ENCODE results near the gene NFIA. TPM values are rescaled to one million over a fixed set of nuclear protein-coding genes. Genes with fewer than 3 reads are reported as not detected.
A peak's percentile ranks its signal among the peaks of the same experiment; 100 is the strongest.

NFIA gene
- total RNA-seq, 1 experiment from 2014 or later = 65.4 TPM

- TF ChIP-seq CTCF (conservative IDR thresholded peaks at IDR 0.05; ENCODE audit: low read depth, low read length) (peak; percentile 86), EZH2 (IDR thresholded peaks at IDR 0.05; ENCODE audit: borderline replicate concordance, low read depth, low read length, poor library complexity, severe bottlenecking) (no peak)
- H3K27me3 ChIP-seq (replicated peaks; ENCODE audit: insufficient read depth, low read depth, low read length, poor library complexity) = no peaks in the 10 kb centered on the region
- peaks cover 39% of the 10 kb centered on the region for H3K4me1 ChIP-seq (ENCODE audit: insufficient read depth, low read length, poor library complexity, severe bottlenecking)
- CTCF ChIA-PET = interaction anchor here (0.5 to 1.2 kb wide), 3 partner anchors 54 to 515 kb away, joined by 3 to 11 read pairs (median 3); no protein-coding TSS in a partner anchor
- peak overlapping the region; percentile 69 for H3K27ac ChIP-seq (ENCODE audit: low read depth, low read length, poor library complexity, severe bottlenecking)
- POLR2A ChIA-PET (ENCODE audit: low non-redundant PET) = no interaction called here
- no peaks in the 10 kb centered on the region for H3K9me3 ChIP-seq (ENCODE audit: low read depth, low read length, poor library complexity, severe bottlenecking)
- peak overlapping the region; percentile 33 for H3K4me3 ChIP-seq (ENCODE audit: low read depth, low read length, poor library complexity, severe bottlenecking)
- no TSS peak for BruUV-seq (replicated peaks)
- intact Hi-C loops (cut with micrococcal nuclease; ENCODE audit: unreplicated experiment) = loop anchor here (2.0 to 10.0 kb wide), 4 partner anchors 255 to 514 kb away; partner anchors contain the start of gene NFIA
- peaks cover 3% of the 10 kb centered on the region for H3K36me3 ChIP-seq (ENCODE audit: insufficient read depth, low read length, poor library complexity, severe bottlenecking)
- DNase-seq (ENCODE audit: low spot score) = peak; percentile 87
Observed at GRCh38 chr1:61337981-61338848, 255.9 kb downstream of the NFIA start.

DNA sequence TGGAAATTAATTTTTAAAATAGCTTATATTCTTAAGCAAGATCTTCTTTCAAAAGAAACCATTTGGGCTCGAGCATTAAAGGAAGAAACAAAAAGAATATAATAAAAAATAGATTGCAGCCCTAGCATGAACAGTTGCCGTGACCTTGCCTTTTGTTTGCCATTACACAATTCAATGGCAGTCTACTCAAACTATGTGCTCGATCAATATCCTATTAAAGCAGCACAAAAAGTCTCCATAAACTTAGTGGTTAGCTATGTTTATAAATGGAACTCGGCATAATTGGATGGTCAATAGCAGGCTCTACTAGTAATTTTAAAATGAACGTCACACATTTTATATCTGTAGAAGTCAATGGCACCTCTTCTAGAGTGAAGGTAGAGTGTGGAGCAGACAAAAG lies 256.5 kb downstream of the NFIA start:
- no peaks in the 10 kb centered on the region for H3K9me3 ChIP-seq (ENCODE audit: low read depth, low read length, poor library complexity, severe bottlenecking)
- no peak for DNase-seq (ENCODE audit: low spot score)
- H3K4me3 ChIP-seq (ENCODE audit: low read depth, low read length, poor library complexity, severe bottlenecking) = peak overlapping the region; percentile 33
- H3K4me1 ChIP-seq (ENCODE audit: insufficient read depth, low read length, poor library complexity, severe bottlenecking) = peaks cover 46% of the 10 kb centered on the region
- no peaks in the 10 kb centered on the region for H3K36me3 ChIP-seq (ENCODE audit: insufficient read depth, low read length, poor library complexity, severe bottlenecking)
- TF ChIP-seq CTCF (conservative IDR thresholded peaks at IDR 0.05; ENCODE audit: low read depth, low read length) (no peak), EZH2 (IDR thresholded peaks at IDR 0.05; ENCODE audit: borderline replicate concordance, low read depth, low read length, poor library complexity, severe bottlenecking) (no peak)
- H3K27ac ChIP-seq (ENCODE audit: low read depth, low read length, poor library complexity, severe bottlenecking) = peak overlapping the region; percentile 69
- ChIA-PET CTCF (interaction anchor here (1.0 to 1.2 kb wide), 2 partner anchors 54 to 514 kb away, joined by 3 read pairs; no protein-coding TSS in a partner anchor), POLR2A (ENCODE audit: low non-redundant PET) (no interaction called here)
- intact Hi-C loops (cut with micrococcal nuclease; ENCODE audit: unreplicated experiment) = loop anchor here (2.0 to 10.0 kb wide), 4 partner anchors 256 to 513 kb away; partner anchors contain the start of gene NFIA
- BruUV-seq (replicated peaks) = no TSS peak
- H3K27me3 ChIP-seq (replicated peaks; ENCODE audit: insufficient read depth, low read depth, low read length, poor library complexity) = no peaks in the 10 kb centered on the region

GRCh38 chr1:61341426-61341825 lies 259.1 kb downstream of the NFIA start:
- Histone ChIP-seq H3K4me3 (ENCODE audit: low read depth, low read length, poor library complexity, severe bottlenecking) (no peak overlapping the region), H3K4me1 (ENCODE audit: insufficient read depth, low read length, poor library complexity, severe bottlenecking) (peaks cover 52% of the 10 kb centered on the region), H3K36me3 (ENCODE audit: insufficient read depth, low read length, poor library complexity, severe bottlenecking) (no peaks in the 10 kb centered on the region), H3K27ac (ENCODE audit: low read depth, low read length, poor library complexity, severe bottlenecking) (no peak overlapping the region), H3K9me3 (ENCODE audit: low read depth, low read length, poor library complexity, severe bottlenecking) (no peaks in the 10 kb centered on the region), H3K27me3 (replicated peaks; ENCODE audit: insufficient read depth, low read depth, low read length, poor library complexity) (no peaks in the 10 kb centered on the region)
- TF ChIP-seq CTCF (conservative IDR thresholded peaks at IDR 0.05; ENCODE audit: low read depth, low read length) (no peak), EZH2 (IDR thresholded peaks at IDR 0.05; ENCODE audit: borderline replicate concordance, low read depth, low read length, poor library complexity, severe bottlenecking) (no peak)
- ChIA-PET POLR2A (ENCODE audit: low non-redundant PET) (interaction anchor here (0.5 kb wide), 1 partner anchor 201 kb away, joined by 9 read pairs; no protein-coding TSS in a partner anchor), CTCF (interaction anchor here (0.6 kb wide), 1 partner anchor 107 kb away, joined by 4 read pairs; no protein-coding TSS in a partner anchor)
- DNase-seq (ENCODE audit: low spot score) = no peak
- intact Hi-C loops (cut with micrococcal nuclease; ENCODE audit: unreplicated experiment) = loop anchor here (10.0 kb wide), 1 partner anchor 243 kb away; no protein-coding TSS in a partner anchor
- no TSS peak for BruUV-seq (replicated peaks)
